CD14-positive monocyte (primary cell): ENCODE results near the gene ATG13. TPM values are rescaled to one million over a fixed set of nuclear protein-coding genes. Genes with fewer than 3 reads are reported as not detected.
A peak's percentile ranks its signal among the peaks of the same experiment; 100 is the strongest.

ENCODE experiments used
- DNase-seq, 3 donors: peaks; one replicate each; pipeline ENCODE4 v3.0.0-alpha.2; 2011 to 2022
- H2AFZ ChIP-seq: 2 replicates; pipeline ENCODE4 v1.6.0; 2012; ENCODE audit warnings: mild to moderate bottlenecking, low read depth, low read length, inconsistent platforms; ENCODE audit not compliant: insufficient read depth, poor library complexity, severe bottlenecking
- H3K27ac ChIP-seq, 2 donors: 1 replicate in 1 of 2; 2 replicates in 1 of 2; pipeline ENCODE4 v1.5.1; 2012 to 2013; ENCODE audit warnings: low read length in 2 of 2, control low read depth in 1 of 2, inconsistent platforms in 1 of 2, low read depth in 1 of 2, mild to moderate bottlenecking in 1 of 2
- H3K27me3 ChIP-seq, 2 donors: one replicate each; pipeline versions ENCODE4 v1.6.0 to v1.6.1; 2011 to 2013; ENCODE audit warnings: low read length in 2 of 2; ENCODE audit not compliant: control insufficient read depth in 2 of 2, insufficient read depth in 2 of 2
- H3K36me3 ChIP-seq, 2 donors: replicated peaks in 1 of 2; 1 replicate in 1 of 2; 2 replicates in 1 of 2; pipeline versions ENCODE4 v1.5.1 to v1.6.1; 2012 to 2013; ENCODE audit warnings: low read length in 2 of 2, control low read depth in 1 of 2, inconsistent platforms in 1 of 2, mild to moderate bottlenecking in 1 of 2; ENCODE audit not compliant: insufficient read depth in 2 of 2, control insufficient read depth in 1 of 2
- H3K4me1 ChIP-seq, 2 donors: 1 replicate in 1 of 2; 2 replicates in 1 of 2; pipeline versions ENCODE4 v1.5.1 to v1.6.1; 2012 to 2013; ENCODE audit warnings: low read length in 2 of 2, control low read depth in 1 of 2, inconsistent platforms in 1 of 2, mild to moderate bottlenecking in 1 of 2, moderate library complexity in 1 of 2; ENCODE audit not compliant: insufficient read depth in 2 of 2, control insufficient read depth in 1 of 2
- H3K4me2 ChIP-seq: replicated peaks from 2 replicates; pipeline ENCODE3; 2012; ENCODE audit warnings: low read length, moderate library complexity, mild to moderate bottlenecking; ENCODE audit not compliant: poor library complexity, severe bottlenecking; ENCODE audit errors: extremely low read depth
- H3K4me3 ChIP-seq, 3 experiments: fragments of 200-600 bp in 1 of 3; sonication (generic) in 1 of 3; replicated peaks in 1 of 3; 1 replicate in 2 of 3; 2 replicates in 1 of 3; pipeline ENCODE4 v1.5.1; 2011 to 2013; ENCODE audit warnings: low read length in 3 of 3, mild to moderate bottlenecking in 3 of 3, control low read depth in 2 of 3, low read depth in 2 of 3, inconsistent platforms in 1 of 3, moderate library complexity in 1 of 3
- H3K79me2 ChIP-seq: 2 replicates; pipeline ENCODE4 v1.6.0; 2012; ENCODE audit warnings: mild to moderate bottlenecking, control low read depth, inconsistent platforms, low read length, moderate library complexity; ENCODE audit not compliant: insufficient read depth
- H3K9ac ChIP-seq: 2 replicates; pipeline ENCODE4 v1.6.0; 2017; ENCODE audit warnings: low read length, mild to moderate bottlenecking; ENCODE audit not compliant: insufficient read depth, poor library complexity, severe bottlenecking
- H3K9me3 ChIP-seq, 2 donors: replicated peaks in 1 of 2; 1 replicate in 1 of 2; 2 replicates in 1 of 2; pipeline versions ENCODE4 v1.5.1 to v1.6.1; 2012 to 2013; ENCODE audit warnings: low read length in 2 of 2, control low read depth in 1 of 2; ENCODE audit not compliant: control insufficient read depth in 1 of 2, insufficient read depth in 1 of 2
- H4K20me1 ChIP-seq: 2 replicates; pipeline ENCODE4 v1.6.0; 2012; ENCODE audit warnings: mild to moderate bottlenecking, low read length, control low read depth, moderate library complexity; ENCODE audit not compliant: insufficient read depth
- H3K27ac Mint-ChIP-seq, 7 donors: one replicate each; pipeline ENCODE4 v1.8.0; 2020; ENCODE audit warnings: mild to moderate bottlenecking in 7 of 7, mixed read lengths in 7 of 7, moderate library complexity in 6 of 7, inconsistent platforms in 2 of 7
- H3K27me3 Mint-ChIP-seq, 3 donors: one replicate each; pipeline ENCODE4 v1.8.0; 2021 to 2022; ENCODE audit warnings: low read depth in 3 of 3, mild to moderate bottlenecking in 3 of 3, mixed read lengths in 3 of 3, moderate library complexity in 3 of 3, inconsistent platforms in 1 of 3
- H3K36me3 Mint-ChIP-seq, 2 donors: one replicate each; pipeline ENCODE4 v1.8.0; 2020; ENCODE audit warnings: mixed read lengths in 2 of 2, inconsistent platforms in 1 of 2, mild to moderate bottlenecking in 1 of 2
- H3K4me1 Mint-ChIP-seq: one replicate; pipeline ENCODE4 v1.8.0; 2020; ENCODE audit warnings: mild to moderate bottlenecking, mixed read lengths
- H3K4me3 Mint-ChIP-seq, 2 donors: one replicate each; pipeline ENCODE4 v1.8.0; 2020; ENCODE audit warnings: mild to moderate bottlenecking in 2 of 2, mixed read lengths in 2 of 2, moderate library complexity in 1 of 2
- H3K9me3 Mint-ChIP-seq, 7 donors: one replicate each; pipeline ENCODE4 v1.8.0; 2020 to 2022; ENCODE audit warnings: mixed read lengths in 7 of 7, mild to moderate bottlenecking in 6 of 7, moderate library complexity in 6 of 7, inconsistent platforms in 2 of 7
- CTCF ChIP-seq: fragments of 200-600 bp; IDR thresholded peaks from one replicate; pipeline ENCODE4 v1.8.0; 2022; ENCODE audit warnings: antibody characterized with exemption, mild to moderate bottlenecking
- WGBS: methylation state at CpG from one replicate; pipeline ENCODE4 v1.1.5; 2013; ENCODE audit warnings: missing lambda C conversion rate; ENCODE audit not compliant: insufficient coverage; 5-methylcytosine and 5-hydroxymethylcytosine counted together
- intact Hi-C, 2 donors: fragments of 100-400 bp; cut with micrococcal nuclease; formaldehyde crosslinking; loops; one replicate each; pipeline versions ENCODE4 v1.15.0 to v1.15.1; 2023
- polyA plus RNA-seq, 3 donors: library from polyadenylated mRNA; depleted of rRNA in 1 of 3; unstranded in 2 of 3; stranded (reverse) in 1 of 3; fragments of 300-500 nt in 2 of 3; fragments of >200 nt in 1 of 3; fragmentation: Illumina TruSeq in 2 of 3; gene quantifications; 1 replicate in 2 of 3; 2 replicates in 1 of 3; pipeline ENCODE4 v1.2.3, GENCODE V29; 2012 to 2021

The ATG13 gene
- polyA plus RNA-seq, 3 donors = 33.7 to 55.5 (median 51.2) TPM

- DNase-seq = no peak
- H3K9me3 Mint-ChIP-seq = no peaks in the 10 kb centered on the region
- Histone ChIP-seq H3K36me3 (peaks cover 56 to 87% of the 10 kb centered on the region in 2 donors), H3K4me1 (no peaks in the 10 kb centered on the region), H4K20me1 (peaks cover 41% of the 10 kb centered on the region), H3K79me2 (peaks cover 37% of the 10 kb centered on the region), H3K4me3 (no peak overlapping the region), H3K9ac (no peak overlapping the region), H3K27me3 (no peaks in the 10 kb centered on the region), H2AFZ (no peak overlapping the region), H3K27ac (no peak overlapping the region), H3K4me2 (no peak overlapping the region), H3K9me3 (no peaks in the 10 kb centered on the region)
- H3K27me3 Mint-ChIP-seq = peaks cover 0 to 2% (median 0%) of the 10 kb centered on the region in 3 donors
- H3K4me3 Mint-ChIP-seq = no peak overlapping the region
- peaks cover 52 to 76% of the 10 kb centered on the region in 2 donors for H3K36me3 Mint-ChIP-seq
- H3K27ac Mint-ChIP-seq = no peak overlapping the region
- no peaks in the 10 kb centered on the region for H3K4me1 Mint-ChIP-seq
- intact Hi-C loops = no loop called here
- TF ChIP-seq CTCF = no peak
- WGBS = 96% methylated on average over 15 of the region's 22 CpGs
These were observed 16.2 kb downstream of the ATG13 start for GRCh38 chr11:46633291-46634217.

GRCh38 chr11:46635557-46636139, 18.3 kb downstream of the ATG13 start:
- H2AFZ ChIP-seq = no peak overlapping the region
- no peaks in the 10 kb centered on the region for H3K4me1 ChIP-seq
- H3K9me3 ChIP-seq = no peaks in the 10 kb centered on the region
- Mint-ChIP-seq H3K27me3 (peaks cover 0 to 2% (median 0%) of the 10 kb centered on the region in 3 donors), H3K36me3 (peaks cover 51 to 74% of the 10 kb centered on the region in 2 donors), H3K9me3 (peaks cover 0 to 3% (median 1%) of the 10 kb centered on the region in 7 donors), H3K4me3 (no peak overlapping the region), H3K4me1 (peaks cover 4% of the 10 kb centered on the region), H3K27ac (no peak overlapping the region)
- no CpG with 5 or more reads among the region's 5 CpGs for WGBS
- peaks cover 48 to 84% of the 10 kb centered on the region in 2 donors for H3K36me3 ChIP-seq
- H4K20me1 ChIP-seq = peaks cover 38% of the 10 kb centered on the region
- no peak overlapping the region for H3K4me2 ChIP-seq
- intact Hi-C loops = no loop called here
- peak overlapping the region in 1 of 2 donors; percentile 41 for H3K27ac ChIP-seq
- TF ChIP-seq CTCF = no peak
- no peaks in the 10 kb centered on the region for H3K27me3 ChIP-seq
- H3K4me3 ChIP-seq = no peak overlapping the region
- no peak for DNase-seq
- peaks cover 43% of the 10 kb centered on the region for H3K79me2 ChIP-seq
- H3K9ac ChIP-seq = no peak overlapping the region
